GM12878 (cell line): ENCODE results near the gene SLCO2B1. TPM values are rescaled to one million over a fixed set of nuclear protein-coding genes. Genes with fewer than 3 reads are reported as not detected.

Experiments
- ATAC-seq: fragments of 200-7000 bp; cut with Tn5 transposase; 3 replicates; pipeline ENCODE4 v1.9.1; 2020; ENCODE audit warnings: mild to moderate bottlenecking, moderate library complexity
- BruUV-seq: library from RNA; stranded (reverse); fragments of 400-500 nt; replicated peaks from 2 replicates; lab custom pipeline; 2021; lab: Mats Ljungman, UMichigan
- CTCF ChIA-PET: fragments of 300-600 bp; sonication (Branson Sonifier 250); formaldehyde crosslinking; extraction: SDS; loops from one replicate; lab custom pipeline; 2021; ENCODE audit warnings: inconsistent platforms; lab: Yijun Ruan, JAX
- POLR2A ChIA-PET: fragments of 350-600 bp; formaldehyde crosslinking; extraction: SDS; loops from one replicate; lab custom pipeline; 2021; ENCODE audit warnings: inconsistent platforms; lab: Charles Lee
- RAD21 ChIA-PET: fragments of 300-600 bp; sonication (Branson Sonifier 250); formaldehyde crosslinking; loops from one replicate; lab custom pipeline; 2023; ENCODE audit warnings: antibody characterized with exemption; ENCODE audit not compliant: unreplicated experiment; lab: Charles Lee
- SMC1A ChIA-PET: fragments of 300-600 bp; sonication (Branson Sonifier 250); formaldehyde crosslinking; loops from one replicate; lab custom pipeline; 2023; ENCODE audit not compliant: unreplicated experiment, uncharacterized antibody; lab: Charles Lee
- DNase-seq: peaks from one replicate; pipeline ENCODE4 v3.0.0-alpha.2; 2011; ENCODE audit warnings: low read depth, low spot score
- FAIRE-seq: peaks from 3 replicates; lab custom pipeline; 2011; peaks lifted over from hg19 to GRCh38; lab: Jason Lieb, UNC
- H2AFZ ChIP-seq: 2 replicates; pipeline ENCODE4 v1.6.0; 2011; ENCODE audit warnings: low read depth, low read length, control low read depth; ENCODE audit not compliant: control insufficient read depth
- H3K27ac ChIP-seq: 2 replicates; pipeline ENCODE4 v1.5.1; 2011; ENCODE audit warnings: control low read depth; ENCODE audit not compliant: control insufficient read depth, insufficient read depth
- H3K27me3 ChIP-seq, 2 experiments: replicated peaks in 1 of 2; 2 replicates each; pipeline versions ENCODE4 v1.6.0 to v1.6.1; 2011; ENCODE audit warnings: low read length in 1 of 2; ENCODE audit not compliant: control insufficient read depth in 2 of 2, insufficient read depth in 2 of 2
- H3K36me3 ChIP-seq, 2 experiments: 2 replicates each; pipeline ENCODE4 v1.5.1; 2011; ENCODE audit warnings: low read length in 1 of 2; ENCODE audit not compliant: control insufficient read depth in 2 of 2, insufficient read depth in 2 of 2
- H3K4me1 ChIP-seq: 2 replicates; pipeline ENCODE4 v1.6.1; 2011; ENCODE audit warnings: mild to moderate bottlenecking, low read length, moderate library complexity, mixed read lengths; ENCODE audit not compliant: control insufficient read depth, insufficient read depth
- H3K4me2 ChIP-seq: 2 replicates; pipeline ENCODE4 v1.6.0; 2011; ENCODE audit warnings: control low read depth; ENCODE audit not compliant: control insufficient read depth, insufficient read depth
- H3K4me3 ChIP-seq: fragments of 200-600 bp; sonication (generic); 2 replicates; pipeline ENCODE4 v1.5.1; 2016
- H3K79me2 ChIP-seq: 2 replicates; pipeline ENCODE4 v1.6.0; 2011; ENCODE audit warnings: low read length; ENCODE audit not compliant: control insufficient read depth, insufficient read depth
- H3K9ac ChIP-seq: 2 replicates; pipeline ENCODE4 v1.8.0; 2011; ENCODE audit warnings: low read length, control low read depth, mixed read lengths; ENCODE audit not compliant: control insufficient read depth, insufficient read depth
- H3K9me3 ChIP-seq: replicated peaks from 3 replicates; pipeline ENCODE4 v1.5.1; 2011; ENCODE audit warnings: mild to moderate bottlenecking, low read length; ENCODE audit not compliant: control insufficient read depth, insufficient read depth
- H4K20me1 ChIP-seq: 2 replicates; pipeline ENCODE4 v1.6.0; 2011; ENCODE audit not compliant: control insufficient read depth, insufficient read depth
- CHD1 ChIP-seq: IDR thresholded peaks from 2 replicates; pipeline ENCODE4 v1.6.1; 2012; ENCODE audit warnings: low read depth, low read length, improper control_type of control experiment
- ETV6 ChIP-seq, 2 experiments: fragments of 450-650 bp in 1 of 2; IDR thresholded peaks in 1 of 2; conservative IDR thresholded peaks in 1 of 2; 2 replicates each; pipeline ENCODE4 v1.6.1; 2014; ENCODE audit warnings: antibody characterized with exemption in 1 of 2, borderline replicate concordance in 1 of 2, low read depth in 1 of 2, mild to moderate bottlenecking in 1 of 2, moderate library complexity in 1 of 2
- FOS ChIP-seq: IDR thresholded peaks from 3 replicates; pipeline ENCODE4 v1.6.1; 2011; ENCODE audit warnings: borderline replicate concordance; ENCODE audit not compliant: insufficient read length; ENCODE audit errors: extremely low read depth
- MTA2 ChIP-seq: fragments of 450-650 bp; IDR thresholded peaks from 2 replicates; pipeline ENCODE4 v1.6.1; 2016; ENCODE audit warnings: low read depth, mild to moderate bottlenecking, moderate library complexity
- NFXL1 ChIP-seq: fragments of 450-650 bp; IDR thresholded peaks from 2 replicates; pipeline ENCODE4 v1.6.1; 2017; ENCODE audit warnings: antibody characterized with exemption, mild to moderate bottlenecking, borderline replicate concordance
- NR2C2 ChIP-seq: IDR thresholded peaks from 2 replicates; pipeline ENCODE4 v1.6.1; 2011; ENCODE audit warnings: borderline replicate concordance, low read depth; ENCODE audit not compliant: control insufficient read depth, insufficient read length
- PAX5 ChIP-seq: IDR thresholded peaks from 2 replicates; pipeline ENCODE4 v1.6.1; 2011; ENCODE audit warnings: low read depth, low read length, borderline replicate concordance
- POU2F2 ChIP-seq: IDR thresholded peaks from 3 replicates; pipeline ENCODE4 v1.6.1; 2011; ENCODE audit warnings: low read depth, mild to moderate bottlenecking, low read length, borderline replicate concordance
- RUNX3 ChIP-seq: IDR thresholded peaks from 2 replicates; pipeline ENCODE4 v1.6.1; 2012; ENCODE audit warnings: low read length, inconsistent platforms
- SMARCA5 ChIP-seq: fragments of 450-650 bp; IDR thresholded peaks from 2 replicates; pipeline ENCODE4 v1.6.1; 2017; ENCODE audit warnings: mild to moderate bottlenecking
- TAF1 ChIP-seq: IDR thresholded peaks from 2 replicates; pipeline ENCODE4 v1.6.1; 2011; ENCODE audit warnings: mild to moderate bottlenecking, low read depth, low read length, borderline replicate concordance
- WGBS: methylation state at CpG from one replicate; pipeline ENCODE4 v1.1.6; 2016; ENCODE audit warnings: low lambda C conversion rate; ENCODE audit not compliant: insufficient replicate concordance, insufficient coverage; ENCODE audit errors: missing lambda C conversion rate; 5-methylcytosine and 5-hydroxymethylcytosine counted together
- in situ Hi-C: fragments of 300-500 bp; cut with MboI; formaldehyde crosslinking; loops from 9 replicates; pipeline ENCODE4 v1.14.3; 2018; ENCODE audit warnings: mixed read lengths
- intact Hi-C: fragments of 100-400 bp; cut with micrococcal nuclease; formaldehyde crosslinking; loops from one replicate; pipeline ENCODE4 v1.14.2; 2022; ENCODE audit not compliant: unreplicated experiment
- polyA plus RNA-seq, 11 experiments: library from polyadenylated mRNA; depleted of rRNA in 4 of 11; unstranded in 6 of 11; stranded (reverse) in 5 of 11; fragments of >200 nt; fragmentation: Nextera tagmentation in 4 of 11; fragmentation: Illumina TruSeq in 1 of 11; extraction: Ambion mirVana in 4 of 11; extraction: Trizol in 1 of 11; gene quantifications; 1 replicate in 1 of 11; 2 replicates in 10 of 11; pipeline versions ENCODE4 v1.2.1 to v1.2.3, GENCODE V29; 2011 to 2016; ENCODE audit warnings: inconsistent platforms in 2 of 11, missing spikeins in 2 of 11, low read depth in 1 of 11
- total RNA-seq, 4 experiments: library from RNA; depleted of rRNA in 3 of 4; stranded (reverse); fragments of >200 nt in 3 of 4; fragmentation: Illumina TruSeq in 1 of 4; extraction: Trizol in 1 of 4; gene quantifications; 2 replicates each; pipeline versions ENCODE4 v1.2.1 to v1.2.3, GENCODE V29; 2013 to 2021
- TF ChIP-seq, protein P1 (sequence below): IDR thresholded peaks from 2 replicates; pipeline ENCODE4 v1.6.1; 2012; ENCODE audit warnings: low read depth, low read length, improper control_type of control experiment
- TF ChIP-seq, protein P2 (sequence below): IDR thresholded peaks from 2 replicates; pipeline ENCODE4 v1.6.1; 2011; ENCODE audit warnings: mild to moderate bottlenecking, low read depth, low read length, moderate library complexity; ENCODE audit not compliant: insufficient replicate concordance
- TF ChIP-seq, protein P3 (sequence below), 3 experiments: IDR thresholded peaks in 2 of 3; conservative IDR thresholded peaks in 1 of 3; 2 replicates each; pipeline ENCODE4 v1.5.1; 2011; ENCODE audit warnings: low read depth in 3 of 3, low read length in 3 of 3, mild to moderate bottlenecking in 3 of 3, control low read depth in 2 of 3, moderate library complexity in 2 of 3, inconsistent platforms in 1 of 3, mixed read lengths in 1 of 3; ENCODE audit not compliant: control insufficient read depth in 2 of 3, insufficient read depth in 1 of 3; ENCODE audit errors: extremely low read depth in 1 of 3

SLCO2B1 gene
- total and polyA plus RNA-seq, 10 of the 15 experiments (the other 5 are each of a cell fraction or from before 2014, with no cell fraction given): 0.05 to 3.5 (median 0.93) TPM; not detected in 2

DNA sequence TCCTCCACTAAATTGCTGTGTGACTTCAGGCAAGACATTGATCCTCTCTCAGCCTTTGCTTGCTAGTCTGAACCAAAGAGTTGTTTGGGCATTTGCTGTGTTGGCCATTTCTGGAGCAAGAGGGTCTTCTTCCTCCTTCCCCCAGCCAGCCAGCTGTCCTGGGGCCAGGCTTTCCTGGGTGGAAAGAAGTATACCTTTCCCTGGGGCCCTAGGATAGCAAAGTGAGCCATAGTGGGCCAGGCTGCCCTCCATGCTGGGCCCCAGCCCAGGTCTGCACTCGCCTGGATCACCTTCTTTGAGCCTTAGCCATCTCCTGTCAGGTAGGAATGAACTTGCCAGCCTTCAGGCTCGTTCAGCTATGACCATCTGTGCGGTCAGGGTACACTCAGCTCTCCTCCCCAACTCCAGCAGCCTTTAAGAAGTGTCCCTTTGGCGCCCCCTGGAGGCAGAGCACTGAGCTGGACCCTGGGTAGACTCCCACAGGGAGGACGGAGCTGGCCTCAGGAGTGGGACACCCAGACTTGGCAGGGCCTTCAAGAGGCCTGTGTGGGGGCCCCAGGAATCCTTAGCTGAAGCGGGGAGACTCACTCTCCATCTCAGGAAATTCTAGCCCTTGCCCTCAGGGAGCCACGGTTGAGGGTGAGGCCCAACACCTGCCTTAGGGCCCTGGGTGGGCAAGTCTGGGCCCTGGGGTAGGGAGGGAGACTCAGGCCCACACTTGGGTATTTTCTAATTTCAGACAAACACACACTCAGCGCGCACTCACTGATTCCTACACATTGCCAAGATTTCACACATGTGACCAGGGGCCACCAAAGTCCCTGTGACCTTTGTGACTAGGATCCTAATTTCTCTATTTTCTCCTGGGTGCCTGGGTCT, 54.0 kb downstream of the SLCO2B1 start:
- no peak overlapping the region for H3K4me2 ChIP-seq
- peak; percentile 81 for FAIRE-seq
- RAD21 ChIA-PET: interaction anchor here (0.6 to 8.9 kb wide), 18 partner anchors 10 to 279 kb away, joined by 3 to 132 read pairs (median 4); partner anchors contain the start of genes NEU3 and SLCO2B1
- no peaks in the 10 kb centered on the region for H3K9me3 ChIP-seq
- BruUV-seq: no TSS peak
- H4K20me1 ChIP-seq: no peaks in the 10 kb centered on the region
- peak; percentile 8 for DNase-seq
- peaks cover 0 to 4% of the 10 kb centered on the region in 2 experiments; a peak in 1 of 4 replicates for H3K27me3 ChIP-seq
- no peak overlapping the region for H3K4me3 ChIP-seq
- SMC1A ChIA-PET: interaction anchor here (0.7 to 8.3 kb wide), 17 partner anchors 9 to 280 kb away, joined by 3 to 111 read pairs (median 4); partner anchors contain the start of gene NEU3
- H3K36me3 ChIP-seq: no peaks in the 10 kb centered on the region
- in situ Hi-C loops: loop anchor here (5.0 kb wide), 2 partner anchors 58 to 183 kb away; no protein-coding TSS in a partner anchor
- CTCF ChIA-PET: interaction anchor here (0.6 to 10.2 kb wide), 52 partner anchors 8 to 297 kb away, joined by 3 to 232 read pairs (median 4); partner anchors contain the start of gene SLCO2B1
- 18% methylated on average over 9 of the region's 9 CpGs for WGBS
- intact Hi-C loops: loop anchor here (1.0 kb wide), 4 partner anchors 61 to 276 kb away; no protein-coding TSS in a partner anchor
- H3K79me2 ChIP-seq: no peaks in the 10 kb centered on the region
- H3K4me1 ChIP-seq: no peaks in the 10 kb centered on the region
- ATAC-seq: peak; percentile 100
- POLR2A ChIA-PET: interaction anchor here (0.6 to 1.0 kb wide), 2 partner anchors 65 to 217 kb away, joined by 4 read pairs; no protein-coding TSS in a partner anchor
- H3K27ac ChIP-seq: no peak overlapping the region
- no peak overlapping the region for H2AFZ ChIP-seq
- H3K9ac ChIP-seq: no peak overlapping the region
- TF ChIP-seq, protein P1, sequence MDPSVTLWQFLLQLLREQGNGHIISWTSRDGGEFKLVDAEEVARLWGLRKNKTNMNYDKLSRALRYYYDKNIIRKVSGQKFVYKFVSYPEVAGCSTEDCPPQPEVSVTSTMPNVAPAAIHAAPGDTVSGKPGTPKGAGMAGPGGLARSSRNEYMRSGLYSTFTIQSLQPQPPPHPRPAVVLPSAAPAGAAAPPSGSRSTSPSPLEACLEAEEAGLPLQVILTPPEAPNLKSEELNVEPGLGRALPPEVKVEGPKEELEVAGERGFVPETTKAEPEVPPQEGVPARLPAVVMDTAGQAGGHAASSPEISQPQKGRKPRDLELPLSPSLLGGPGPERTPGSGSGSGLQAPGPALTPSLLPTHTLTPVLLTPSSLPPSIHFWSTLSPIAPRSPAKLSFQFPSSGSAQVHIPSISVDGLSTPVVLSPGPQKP: no peak
- TF ChIP-seq POU2F2: no peak
- TF ChIP-seq FOS: no peak
- no peak for TF ChIP-seq MTA2
- TF ChIP-seq RUNX3: peak; percentile 23; the same call in 1 of the 2 replicates
- no peak for TF ChIP-seq SMARCA5
- no peak for TF ChIP-seq CHD1
- TF ChIP-seq, protein P2, sequence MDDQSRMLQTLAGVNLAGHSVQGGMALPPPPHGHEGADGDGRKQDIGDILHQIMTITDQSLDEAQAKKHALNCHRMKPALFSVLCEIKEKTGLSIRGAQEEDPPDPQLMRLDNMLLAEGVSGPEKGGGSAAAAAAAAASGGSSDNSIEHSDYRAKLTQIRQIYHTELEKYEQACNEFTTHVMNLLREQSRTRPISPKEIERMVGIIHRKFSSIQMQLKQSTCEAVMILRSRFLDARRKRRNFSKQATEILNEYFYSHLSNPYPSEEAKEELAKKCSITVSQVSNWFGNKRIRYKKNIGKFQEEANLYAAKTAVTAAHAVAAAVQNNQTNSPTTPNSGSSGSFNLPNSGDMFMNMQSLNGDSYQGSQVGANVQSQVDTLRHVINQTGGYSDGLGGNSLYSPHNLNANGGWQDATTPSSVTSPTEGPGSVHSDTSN: no peak
- no peak for TF ChIP-seq TAF1
- TF ChIP-seq, protein P3, sequence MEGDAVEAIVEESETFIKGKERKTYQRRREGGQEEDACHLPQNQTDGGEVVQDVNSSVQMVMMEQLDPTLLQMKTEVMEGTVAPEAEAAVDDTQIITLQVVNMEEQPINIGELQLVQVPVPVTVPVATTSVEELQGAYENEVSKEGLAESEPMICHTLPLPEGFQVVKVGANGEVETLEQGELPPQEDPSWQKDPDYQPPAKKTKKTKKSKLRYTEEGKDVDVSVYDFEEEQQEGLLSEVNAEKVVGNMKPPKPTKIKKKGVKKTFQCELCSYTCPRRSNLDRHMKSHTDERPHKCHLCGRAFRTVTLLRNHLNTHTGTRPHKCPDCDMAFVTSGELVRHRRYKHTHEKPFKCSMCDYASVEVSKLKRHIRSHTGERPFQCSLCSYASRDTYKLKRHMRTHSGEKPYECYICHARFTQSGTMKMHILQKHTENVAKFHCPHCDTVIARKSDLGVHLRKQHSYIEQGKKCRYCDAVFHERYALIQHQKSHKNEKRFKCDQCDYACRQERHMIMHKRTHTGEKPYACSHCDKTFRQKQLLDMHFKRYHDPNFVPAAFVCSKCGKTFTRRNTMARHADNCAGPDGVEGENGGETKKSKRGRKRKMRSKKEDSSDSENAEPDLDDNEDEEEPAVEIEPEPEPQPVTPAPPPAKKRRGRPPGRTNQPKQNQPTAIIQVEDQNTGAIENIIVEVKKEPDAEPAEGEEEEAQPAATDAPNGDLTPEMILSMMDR (IDR thresholded peaks at IDR 0.05 in 2 of 3, conservative IDR thresholded peaks at IDR 0.05 in 1 of 3; ENCODE audit: control insufficient read depth in 2 of 3, extremely low read depth in 1 of 3, insufficient read depth in 1 of 3, low read depth in 3 of 3, low read length in 3 of 3): peak; percentile 87 to 94 (median 89)
- no peak for TF ChIP-seq NR2C2
- 0 out of 2 replicates have a peak, but pooled peaks have one; percentile 38 for TF ChIP-seq PAX5
- TF ChIP-seq NFXL1: peak; percentile 83
- no peak for TF ChIP-seq ETV6 (conservative IDR thresholded peaks at IDR 0.05 in 1 of 2, IDR thresholded peaks at IDR 0.05 in 1 of 2; ENCODE audit: borderline replicate concordance in 1 of 2, low read depth in 1 of 2)
